Small intestine (tissue), 7 donors: ENCODE data around the gene SETD3. TPM values are rescaled to one million over a fixed set of nuclear protein-coding genes. Genes with fewer than 3 reads are reported as not detected.

ENCODE experiments used
- DNase-seq, 2 donors: peaks; one replicate each; pipeline versions ENCODE4 v3.0.0 to v3.0.0-alpha.2; 2013
- FAIRE-seq: peaks from 2 replicates; lab custom pipeline; 2012; peaks lifted over from hg19 to GRCh38; lab: Jason Lieb, UNC
- H3K27ac ChIP-seq, 3 donors: one replicate each; pipeline ENCODE4 v1.5.1; 2013; ENCODE audit warnings: low read length in 2 of 3, mild to moderate bottlenecking in 2 of 3, control low read depth in 1 of 3, inconsistent platforms in 1 of 3, low read depth in 1 of 3, moderate library complexity in 1 of 3
- H3K27me3 ChIP-seq, 3 donors: one replicate each; pipeline ENCODE4 v1.6.1; 2013; ENCODE audit warnings: low read length in 3 of 3, inconsistent platforms in 1 of 3; ENCODE audit not compliant: control insufficient read depth in 3 of 3, insufficient read depth in 3 of 3
- H3K36me3 ChIP-seq, 3 donors: one replicate each; pipeline ENCODE4 v1.6.1; 2013; ENCODE audit warnings: low read length in 3 of 3, inconsistent platforms in 1 of 3, low read depth in 1 of 3, mild to moderate bottlenecking in 1 of 3, moderate library complexity in 1 of 3; ENCODE audit not compliant: control insufficient read depth in 3 of 3, insufficient read depth in 2 of 3
- H3K4me1 ChIP-seq, 3 donors: one replicate each; pipeline ENCODE4 v1.6.1; 2013; ENCODE audit warnings: low read length in 2 of 3, inconsistent platforms in 1 of 3, low read depth in 1 of 3, mild to moderate bottlenecking in 1 of 3, moderate library complexity in 1 of 3; ENCODE audit not compliant: control insufficient read depth in 3 of 3, insufficient read depth in 2 of 3
- H3K4me3 ChIP-seq, 3 donors: one replicate each; pipeline ENCODE4 v1.5.1; 2013; ENCODE audit warnings: low read length in 3 of 3, control low read depth in 1 of 3, inconsistent platforms in 1 of 3, low read depth in 1 of 3, mild to moderate bottlenecking in 1 of 3, moderate library complexity in 1 of 3
- H3K9me3 ChIP-seq, 2 donors: one replicate each; pipeline ENCODE4 v1.6.1; 2013; ENCODE audit warnings: low read depth in 1 of 2, low read length in 1 of 2; ENCODE audit not compliant: control insufficient read depth in 2 of 2, insufficient read depth in 1 of 2
- WGBS, 3 donors: extraction: QIAGEN DNeasy Blood & Tissue Kit; methylation state at CpG; one replicate each; pipeline ENCODE4 v1.1.7; 2013; 5-methylcytosine and 5-hydroxymethylcytosine counted together
- polyA plus RNA-seq, 4 donors: library from polyadenylated mRNA; stranded (reverse) in 3 of 4; unstranded in 1 of 4; fragments of 200-250 nt in 3 of 4; fragments of 120-200 nt in 1 of 4; gene quantifications; one replicate each; pipeline versions ENCODE4 v1.2.1 to v1.2.3, GENCODE V29; 2013
- donor health status: healthy with polysubstance abuse.
- donor health status: control.
- donor health status: control.
- donor health status: Bipolar disorder and iron deficiency.
- donor health status: healthy.

The SETD3 gene
- polyA plus RNA-seq, 4 donors = 38.1 to 61.4 (median 50.9) TPM

- FAIRE-seq = no peak
- WGBS, 3 donors = 80 to 88% (median 82%) methylated on average over 13 of the region's 13 CpGs
- no peak overlapping the region for H3K27ac ChIP-seq
- peaks cover 0 to 6% (median 0%) of the 10 kb centered on the region in 3 donors for H3K4me1 ChIP-seq
- no peak overlapping the region for H3K4me3 ChIP-seq
- H3K36me3 ChIP-seq = peaks cover 8 to 84% (median 24%) of the 10 kb centered on the region in 3 donors
- H3K9me3 ChIP-seq = no peaks in the 10 kb centered on the region
- DNase-seq = no peak
- H3K27me3 ChIP-seq = no peaks in the 10 kb centered on the region
These were observed 33.4 kb upstream of the SETD3 start for GRCh38 chr14:99513946-99514551.

GRCh38 chr14:99513183-99513694 is 32.6 kb upstream of the SETD3 start:
- Histone ChIP-seq H3K9me3 (no peaks in the 10 kb centered on the region), H3K4me1 (peaks cover 0 to 1% (median 0%) of the 10 kb centered on the region in 3 donors), H3K27ac (no peak overlapping the region), H3K36me3 (peaks cover 10 to 88% (median 27%) of the 10 kb centered on the region in 3 donors), H3K4me3 (no peak overlapping the region), H3K27me3 (no peaks in the 10 kb centered on the region)
- DNase-seq (no peak), FAIRE-seq (no peak)
- WGBS, 3 donors = 87 to 91% (median 89%) methylated on average over 15 of the region's 15 CpGs

GRCh38 chr14:99512571-99513182 is 32.0 kb upstream of the SETD3 start:
- no peak overlapping the region for H3K27ac ChIP-seq

GRCh38 chr14:99512110-99512449 is 31.4 kb upstream of the SETD3 start:
- no peak for FAIRE-seq

More at GRCh38 chr14:99512571-99513182, 32.0 kb upstream of the SETD3 start:
- 91 to 93% (median 92%) methylated on average over 16 of the region's 16 CpGs for WGBS, 3 donors
- Histone ChIP-seq H3K27me3 (no peaks in the 10 kb centered on the region), H3K9me3 (no peaks in the 10 kb centered on the region), H3K4me1 (no peaks in the 10 kb centered on the region), H3K36me3 (peaks cover 10 to 92% (median 30%) of the 10 kb centered on the region in 3 donors), H3K4me3 (no peak overlapping the region)
- DNase-seq = no peak
- FAIRE-seq = no peak

GRCh38 chr14:99511421-99512109 is 30.9 kb upstream of the SETD3 start:
- DNase-seq = no peak
- Histone ChIP-seq H3K4me3 (no peak overlapping the region), H3K27ac (peak overlapping the region in 1 of 3 donors; percentile 38), H3K4me1 (no peaks in the 10 kb centered on the region), H3K9me3 (no peaks in the 10 kb centered on the region), H3K27me3 (no peaks in the 10 kb centered on the region), H3K36me3 (peaks cover 10 to 92% (median 32%) of the 10 kb centered on the region in 3 donors)
- WGBS, 3 donors = 76 to 87% (median 84%) methylated on average over 12 of the region's 12 CpGs
- no peak for FAIRE-seq

More at GRCh38 chr14:99512110-99512449, 31.4 kb upstream of the SETD3 start:
- H3K27me3 ChIP-seq = no peaks in the 10 kb centered on the region
- no peak overlapping the region for H3K4me3 ChIP-seq
- no peaks in the 10 kb centered on the region for H3K4me1 ChIP-seq
- no peaks in the 10 kb centered on the region for H3K9me3 ChIP-seq
- peaks cover 10 to 92% (median 31%) of the 10 kb centered on the region in 3 donors for H3K36me3 ChIP-seq
- peak overlapping the region in 1 of 3 donors; percentile 38 for H3K27ac ChIP-seq
- WGBS, 3 donors = 74 to 76% (median 75%) methylated on average over 10 of the region's 10 CpGs
- no peak for DNase-seq

DNA sequence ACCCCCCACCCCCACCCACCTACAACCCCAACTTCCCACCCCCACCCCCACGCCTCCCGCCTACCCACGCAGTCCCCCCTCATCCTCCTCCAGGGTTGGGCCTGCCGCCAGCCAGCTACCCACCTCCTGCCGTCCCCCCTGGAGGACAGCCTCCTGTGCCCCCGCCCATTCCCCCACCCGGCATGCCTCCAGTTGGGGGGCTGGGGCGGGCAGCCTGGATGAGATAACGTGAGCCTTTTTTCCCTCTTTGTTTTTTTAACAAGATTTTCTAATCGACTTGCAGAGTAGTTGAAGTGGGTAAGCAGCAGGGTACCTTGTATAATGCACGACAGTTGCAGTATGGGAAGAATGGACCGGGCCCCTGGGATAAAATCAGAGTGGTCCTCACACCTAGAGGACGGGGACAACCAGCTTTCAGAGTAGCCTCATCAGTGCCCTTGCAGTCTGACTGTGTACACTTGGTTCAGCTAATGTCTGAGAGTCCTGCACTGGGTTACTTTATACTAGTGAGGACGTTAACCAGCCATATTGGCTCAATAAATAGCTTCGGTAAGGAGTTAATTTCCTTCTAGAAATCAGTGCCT is 30.0 kb upstream of the SETD3 start:
- Histone ChIP-seq H3K4me3 (no peak overlapping the region), H3K9me3 (no peaks in the 10 kb centered on the region), H3K36me3 (peaks cover 10 to 91% (median 36%) of the 10 kb centered on the region in 3 donors), H3K27me3 (no peaks in the 10 kb centered on the region), H3K27ac (no peak overlapping the region), H3K4me1 (no peaks in the 10 kb centered on the region)
- WGBS, 3 donors = 78 to 85% (median 83%) methylated on average over 12 to 15 of the region's 15 CpGs
- FAIRE-seq (no peak), DNase-seq (no peak)

- no peaks in the 10 kb centered on the region for H3K27me3 ChIP-seq
- 87 to 91% (median 90%) methylated on average over 17 to 27 of the region's 27 CpGs for WGBS, 3 donors
- H3K36me3 ChIP-seq = peaks cover 10 to 90% (median 40%) of the 10 kb centered on the region in 3 donors
- no peak overlapping the region for H3K27ac ChIP-seq
- no peaks in the 10 kb centered on the region for H3K9me3 ChIP-seq
- no peak for DNase-seq
- no peaks in the 10 kb centered on the region for H3K4me1 ChIP-seq
- no peak for FAIRE-seq
- H3K4me3 ChIP-seq = no peak overlapping the region
These were observed 29.4 kb upstream of the SETD3 start for GRCh38 chr14:99509871-99510555.
